ENCODE results near the gene NPBWR2.

DNA sequence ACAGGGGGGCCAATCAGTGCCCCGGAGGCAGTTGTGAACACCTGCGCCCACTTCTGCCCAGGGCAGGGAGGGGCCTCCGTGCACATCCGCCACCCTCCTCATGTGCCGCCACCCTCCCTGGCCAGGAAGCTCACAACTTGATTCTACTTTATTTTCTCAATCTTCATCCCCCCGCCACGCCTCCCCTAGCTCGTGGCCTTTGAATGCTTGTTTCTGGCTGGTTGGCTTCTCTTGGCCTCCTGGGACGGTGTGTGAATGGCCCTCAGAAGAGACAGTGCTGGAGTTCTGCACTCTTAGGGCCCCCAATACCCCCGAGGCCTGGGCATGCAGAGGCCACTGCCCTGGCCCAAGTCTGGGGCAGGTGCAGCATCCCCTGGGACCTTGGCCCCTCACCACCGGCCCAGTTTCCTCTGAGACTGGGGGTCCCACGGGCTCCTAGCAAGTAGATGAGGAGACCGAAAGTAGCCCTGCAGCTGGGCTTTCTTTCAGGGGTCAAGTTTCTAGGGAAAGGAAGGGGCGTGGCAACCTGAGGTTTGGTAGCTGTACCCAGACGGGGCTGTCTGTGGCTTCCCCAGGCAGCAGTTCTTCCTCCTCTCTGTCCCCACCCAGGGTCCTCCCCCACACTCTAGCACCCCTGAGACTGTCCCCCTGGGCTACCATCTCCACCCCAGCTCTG is 29.4 kb downstream of the NPBWR2 start:
- no peak for TF ChIP-seq CTCF (conservative IDR thresholded peaks at IDR 0.05; ENCODE audit: low read depth in 2 of 2)
- no peak for TF ChIP-seq EZH2 (IDR thresholded peaks at IDR 0.05; ENCODE audit: low read depth, unreplicated experiment)
- TF ChIP-seq, protein P1, sequence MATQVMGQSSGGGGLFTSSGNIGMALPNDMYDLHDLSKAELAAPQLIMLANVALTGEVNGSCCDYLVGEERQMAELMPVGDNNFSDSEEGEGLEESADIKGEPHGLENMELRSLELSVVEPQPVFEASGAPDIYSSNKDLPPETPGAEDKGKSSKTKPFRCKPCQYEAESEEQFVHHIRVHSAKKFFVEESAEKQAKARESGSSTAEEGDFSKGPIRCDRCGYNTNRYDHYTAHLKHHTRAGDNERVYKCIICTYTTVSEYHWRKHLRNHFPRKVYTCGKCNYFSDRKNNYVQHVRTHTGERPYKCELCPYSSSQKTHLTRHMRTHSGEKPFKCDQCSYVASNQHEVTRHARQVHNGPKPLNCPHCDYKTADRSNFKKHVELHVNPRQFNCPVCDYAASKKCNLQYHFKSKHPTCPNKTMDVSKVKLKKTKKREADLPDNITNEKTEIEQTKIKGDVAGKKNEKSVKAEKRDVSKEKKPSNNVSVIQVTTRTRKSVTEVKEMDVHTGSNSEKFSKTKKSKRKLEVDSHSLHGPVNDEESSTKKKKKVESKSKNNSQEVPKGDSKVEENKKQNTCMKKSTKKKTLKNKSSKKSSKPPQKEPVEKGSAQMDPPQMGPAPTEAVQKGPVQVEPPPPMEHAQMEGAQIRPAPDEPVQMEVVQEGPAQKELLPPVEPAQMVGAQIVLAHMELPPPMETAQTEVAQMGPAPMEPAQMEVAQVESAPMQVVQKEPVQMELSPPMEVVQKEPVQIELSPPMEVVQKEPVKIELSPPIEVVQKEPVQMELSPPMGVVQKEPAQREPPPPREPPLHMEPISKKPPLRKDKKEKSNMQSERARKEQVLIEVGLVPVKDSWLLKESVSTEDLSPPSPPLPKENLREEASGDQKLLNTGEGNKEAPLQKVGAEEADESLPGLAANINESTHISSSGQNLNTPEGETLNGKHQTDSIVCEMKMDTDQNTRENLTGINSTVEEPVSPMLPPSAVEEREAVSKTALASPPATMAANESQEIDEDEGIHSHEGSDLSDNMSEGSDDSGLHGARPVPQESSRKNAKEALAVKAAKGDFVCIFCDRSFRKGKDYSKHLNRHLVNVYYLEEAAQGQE (IDR thresholded peaks at IDR 0.05; ENCODE audit: unreplicated experiment) = no peak
- no peak for TF ChIP-seq POLR2AphosphoS5 (IDR thresholded peaks at IDR 0.05; ENCODE audit: low read depth)
- no peak for TF ChIP-seq EZH2phosphoT487 (IDR thresholded peaks at IDR 0.05; ENCODE audit: unreplicated experiment)
- no peak for TF ChIP-seq JUNB (IDR thresholded peaks at IDR 0.05; ENCODE audit: unreplicated experiment)
- TF ChIP-seq ZNF331 (CRISPR knock-in tag; IDR thresholded peaks at IDR 0.05; ENCODE audit: low read depth) = no peak
- no peak for TF ChIP-seq CREB1 (CRISPR knock-in tag; IDR thresholded peaks at IDR 0.05; ENCODE audit: low read depth)
- TF ChIP-seq STAT1 (IDR thresholded peaks at IDR 0.05; ENCODE audit: unreplicated experiment) = no peak
- TF ChIP-seq ZNF462 (CRISPR knock-in tag; IDR thresholded peaks at IDR 0.05) = no peak
- TF ChIP-seq NANOG (IDR thresholded peaks at IDR 0.05; ENCODE audit: borderline replicate concordance) = no peak

All from GM23338 (cell line).